Lung (tissue), 12 donors: ENCODE measurements around the gene CLSTN2. TPM values are rescaled to one million over a fixed set of nuclear protein-coding genes. Genes with fewer than 3 reads are reported as not detected.

Experiments used
- ATAC-seq: fragments of 200-7000 bp; cut with Tn5 transposase; one replicate; pipeline ENCODE4 v1.9.1; 2020; ENCODE audit warnings: moderate number of reproducible peaks; ENCODE audit not compliant: insufficient read depth, low FRiP score
- DNase-seq, 3 donors: peaks; one replicate each; pipeline ENCODE4 v3.0.0-alpha.2; 2013 to 2017
- H3K27ac ChIP-seq, 2 donors: one replicate each; pipeline ENCODE4 v1.5.1; 2013; ENCODE audit warnings: mild to moderate bottlenecking in 2 of 2, moderate library complexity in 2 of 2, control low read depth in 1 of 2, inconsistent platforms in 1 of 2, low read depth in 1 of 2, low read length in 1 of 2
- H3K27me3 ChIP-seq, 3 donors: one replicate each; pipeline ENCODE4 v1.5.1; 2013; ENCODE audit warnings: low read length in 2 of 3; ENCODE audit not compliant: control insufficient read depth in 3 of 3, insufficient read depth in 3 of 3
- H3K36me3 ChIP-seq, 4 donors: one replicate each; pipeline ENCODE4 v1.5.1; 2013; ENCODE audit warnings: low read length in 4 of 4, mild to moderate bottlenecking in 1 of 4, moderate library complexity in 1 of 4; ENCODE audit not compliant: control insufficient read depth in 4 of 4, insufficient read depth in 4 of 4
- H3K4me1 ChIP-seq, 5 donors: one replicate each; pipeline ENCODE4 v1.5.1; 2013; ENCODE audit warnings: low read length in 5 of 5, mild to moderate bottlenecking in 2 of 5, moderate library complexity in 1 of 5; ENCODE audit not compliant: control insufficient read depth in 5 of 5, insufficient read depth in 5 of 5
- H3K4me3 ChIP-seq: one replicate; pipeline ENCODE4 v1.5.1; 2013; ENCODE audit warnings: mild to moderate bottlenecking, control low read depth, moderate library complexity
- H3K9ac ChIP-seq, 2 donors: one replicate each; pipeline ENCODE4 v1.5.1; 2013; ENCODE audit warnings: low read length in 2 of 2, control low read depth in 1 of 2; ENCODE audit not compliant: insufficient read depth in 1 of 2
- H3K9me3 ChIP-seq, 4 donors: one replicate each; pipeline ENCODE4 v1.5.1; 2013; ENCODE audit warnings: low read length in 3 of 4, mild to moderate bottlenecking in 1 of 4, moderate library complexity in 1 of 4; ENCODE audit not compliant: control insufficient read depth in 4 of 4, insufficient read depth in 3 of 4
- CTCF ChIP-seq: IDR thresholded peaks from 2 replicates; pipeline ENCODE4 v1.5.1; 2012; ENCODE audit warnings: mild to moderate bottlenecking; ENCODE audit errors: control extremely low read depth, extremely low read depth
- WGBS, 2 donors: extraction: QIAGEN DNeasy Blood & Tissue Kit; methylation state at CpG; one replicate each; pipeline ENCODE4 v1.1.7; 2013; 5-methylcytosine and 5-hydroxymethylcytosine counted together
- polyA plus RNA-seq, 2 donors: library from polyadenylated mRNA; stranded (reverse); fragments of 200-250 nt; gene quantifications; one replicate each; pipeline ENCODE4 v1.2.1, GENCODE V29; 2013
- total RNA-seq, 2 donors: library from RNA; depleted of rRNA in 1 of 2; stranded (reverse); fragments of >200 nt in 1 of 2; gene quantifications; one replicate each; pipeline ENCODE4 v1.2.1, GENCODE V29; 2014 to 2021
- donor health status: control.
- donor health status: control.
- donor health status: Bipolar disorder and iron deficiency.
- donor health status: healthy.
- donor health status: DM: yes; HTN: yes; CAD: no.

The CLSTN2 gene
- total and polyA plus RNA-seq, 4 donors, result 0.07 to 2.4 (median 1.3) TPM

- WGBS, 2 donors, result 68 to 78% methylated on average over 4 of the region's 4 CpGs
- Histone ChIP-seq H3K9me3 (peaks cover 0 to 2% (median 0%) of the 10 kb centered on the region in 4 donors), H3K27me3 (peaks cover 0 to 17% (median 13%) of the 10 kb centered on the region in 3 donors), H3K9ac (no peak overlapping the region), H3K4me3 (no peak overlapping the region), H3K36me3 (no peaks in the 10 kb centered on the region), H3K4me1 (peaks cover 0 to 2% (median 0%) of the 10 kb centered on the region in 5 donors), H3K27ac (no peak overlapping the region)
- DNase-seq (no peak), ATAC-seq (no peak)
- TF ChIP-seq CTCF, result no peak
These were observed 6.6 kb downstream of the CLSTN2 start for GRCh38 chr3:139941580-139941979.

GRCh38 chr3:139944256-139944910, 9.4 kb downstream of the CLSTN2 start:
- ATAC-seq (no peak), DNase-seq (no peak)
- WGBS, 2 donors, result 81 to 84% methylated on average over 7 of the region's 7 CpGs

GRCh38 chr3:139945386-139945785, 10.4 kb downstream of the CLSTN2 start:
- ATAC-seq (no peak), DNase-seq (no peak)
- no peak overlapping the region for H3K9ac ChIP-seq
- 88% methylated on average over 4 of the region's 4 CpGs for WGBS, 2 donors
- no peaks in the 10 kb centered on the region for H3K36me3 ChIP-seq
- H3K9me3 ChIP-seq, result peaks cover 0 to 3% (median 0%) of the 10 kb centered on the region in 4 donors
- H3K4me1 ChIP-seq, result no peaks in the 10 kb centered on the region
- TF ChIP-seq CTCF, result no peak
- no peaks in the 10 kb centered on the region for H3K27me3 ChIP-seq
- no peak overlapping the region for H3K27ac ChIP-seq
- no peak overlapping the region for H3K4me3 ChIP-seq

More at GRCh38 chr3:139944256-139944910, 9.4 kb downstream of the CLSTN2 start:
- no peaks in the 10 kb centered on the region for H3K36me3 ChIP-seq
- H3K4me1 ChIP-seq, result no peaks in the 10 kb centered on the region
- no peak overlapping the region for H3K4me3 ChIP-seq
- H3K27ac ChIP-seq, result no peak overlapping the region
- TF ChIP-seq CTCF, result no peak
- H3K27me3 ChIP-seq, result no peaks in the 10 kb centered on the region
- H3K9me3 ChIP-seq, result peaks cover 0 to 3% (median 0%) of the 10 kb centered on the region in 4 donors
- H3K9ac ChIP-seq, result no peak overlapping the region

GRCh38 chr3:139945942-139946341, 11.0 kb downstream of the CLSTN2 start:
- peaks cover 0 to 3% (median 0%) of the 10 kb centered on the region in 4 donors for H3K9me3 ChIP-seq
- no peak for TF ChIP-seq CTCF
- no peak overlapping the region for H3K27ac ChIP-seq
- no peaks in the 10 kb centered on the region for H3K27me3 ChIP-seq
- H3K4me3 ChIP-seq, result no peak overlapping the region
- H3K4me1 ChIP-seq, result no peaks in the 10 kb centered on the region
- no peak for ATAC-seq
- H3K9ac ChIP-seq, result no peak overlapping the region
- DNase-seq, result no peak
- H3K36me3 ChIP-seq, result no peaks in the 10 kb centered on the region
